GM04503 (cell line): ENCODE results near the gene LRGUK.
A peak's percentile ranks its signal among the peaks of the same experiment; 100 is the strongest.
"Not testable (repeated sequence)": the region's sequence is repeated elsewhere in the genome, so short reads cannot be mapped to it uniquely, and the experiment has no call there.

Experiments
- DNase-seq: peaks from one replicate; pipeline ENCODE4 v3.0.0-alpha.2; 2012; ENCODE audit warnings: low read depth

The LRGUK gene

GRCh38 chr7:134246761-134247160 lies 119.6 kb downstream of the LRGUK start:
- DNase-seq: no peak

DNA sequence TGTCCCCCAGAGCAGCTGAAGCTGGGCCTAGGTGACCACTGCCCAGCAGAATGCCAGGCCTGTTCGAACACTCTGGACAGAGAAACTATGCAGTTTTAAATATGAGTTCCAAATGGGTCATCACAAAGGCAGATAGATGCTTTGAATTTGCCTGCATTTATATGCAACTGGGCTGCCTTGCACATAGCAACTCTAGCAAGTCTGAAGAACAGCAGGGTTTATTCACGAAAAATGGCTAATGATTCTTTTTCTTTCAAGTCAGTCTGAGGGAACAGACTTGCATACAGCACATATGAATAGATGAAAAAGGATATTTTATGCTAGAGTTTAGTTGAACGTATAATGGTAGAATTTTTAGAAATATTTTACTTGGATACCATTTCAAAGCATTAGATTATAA lies 121.1 kb downstream of the LRGUK start:
- no peak for DNase-seq

- DNase-seq: no peak
Observed at GRCh38 chr7:134254311-134254710, 127.2 kb downstream of the LRGUK start.

- no peak for DNase-seq
Observed at GRCh38 chr7:134255814-134256213, 128.7 kb downstream of the LRGUK start.

GRCh38 chr7:134262322-134262721 lies 135.2 kb downstream of the LRGUK start:
- no peak for DNase-seq

DNA sequence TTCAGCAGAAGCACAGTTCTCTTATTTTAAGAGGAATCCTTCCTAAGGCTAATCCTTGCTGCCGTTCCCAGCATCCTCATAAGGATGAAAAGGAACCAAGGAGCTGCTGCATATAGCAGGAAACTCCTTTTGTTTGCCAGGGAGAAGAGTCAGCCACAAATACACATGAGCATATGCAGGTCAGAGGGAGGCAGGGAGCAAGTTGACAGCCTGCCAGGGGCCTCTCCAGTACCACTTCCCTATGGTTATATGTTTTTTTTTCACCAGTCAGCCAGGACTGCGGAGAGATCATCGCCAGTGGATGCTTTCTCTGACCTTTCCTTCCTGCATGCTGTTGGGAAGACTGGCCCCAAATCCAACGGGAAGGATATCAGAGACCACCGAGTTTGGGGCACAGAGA lies 149.8 kb downstream of the LRGUK start:
- DNase-seq: no peak

DNA sequence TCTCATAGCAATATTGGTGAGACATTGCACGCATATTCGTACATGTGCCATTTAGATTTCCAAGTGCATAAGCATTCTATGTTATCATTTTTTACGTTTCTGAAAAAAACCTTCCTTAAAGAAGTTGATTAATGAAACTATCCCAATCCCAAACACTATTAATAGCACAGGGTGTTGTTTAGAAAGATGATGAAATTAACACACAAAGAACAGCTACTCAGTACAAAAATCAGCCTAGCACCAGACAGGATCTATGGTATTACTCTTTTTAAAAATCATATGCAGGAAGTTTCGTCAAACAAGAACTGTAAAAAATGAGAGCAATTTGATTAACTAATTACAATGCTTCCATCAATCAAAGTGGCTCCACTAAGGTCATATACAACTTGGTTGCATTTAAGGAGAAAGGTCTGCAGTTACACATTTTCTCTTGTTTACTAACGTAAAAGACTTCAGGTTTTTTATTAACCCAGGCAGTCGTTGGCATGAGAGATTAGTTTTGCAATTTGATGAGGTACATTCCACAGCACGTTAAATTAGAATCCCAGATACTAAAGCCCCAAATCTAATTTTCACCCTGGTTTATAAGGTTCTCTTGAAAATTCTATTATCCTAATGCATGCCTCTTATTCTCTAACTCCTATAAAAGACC lies 151.5 kb downstream of the LRGUK start:
- DNase-seq: no peak

DNA sequence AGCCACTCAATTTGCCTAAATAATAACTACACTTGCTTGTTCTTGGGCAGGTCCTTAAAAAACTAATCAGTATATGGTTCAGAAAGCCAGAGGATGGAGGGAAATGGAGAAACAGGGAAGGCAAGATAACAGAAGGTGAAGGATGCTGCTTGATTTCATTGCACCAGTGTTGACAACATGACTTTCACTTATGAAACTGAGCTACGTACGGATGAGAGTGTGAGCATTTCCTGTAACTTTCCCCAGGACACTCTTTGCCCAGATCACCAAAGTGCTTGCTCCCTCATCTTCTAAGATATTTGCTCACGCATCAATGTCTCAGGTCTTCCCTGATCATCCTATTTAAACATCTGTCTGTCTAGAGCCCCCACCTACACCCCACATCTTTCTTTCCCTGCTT lies 152.2 kb downstream of the LRGUK start:
- no peak for DNase-seq

- no peak for DNase-seq
Observed at GRCh38 chr7:134279898-134280297, 152.8 kb downstream of the LRGUK start.

GRCh38 chr7:134280508-134280907 lies 153.4 kb downstream of the LRGUK start:
- no peak for DNase-seq

- DNase-seq: no peak
Observed at GRCh38 chr7:134284011-134284410, 156.9 kb downstream of the LRGUK start.

DNA sequence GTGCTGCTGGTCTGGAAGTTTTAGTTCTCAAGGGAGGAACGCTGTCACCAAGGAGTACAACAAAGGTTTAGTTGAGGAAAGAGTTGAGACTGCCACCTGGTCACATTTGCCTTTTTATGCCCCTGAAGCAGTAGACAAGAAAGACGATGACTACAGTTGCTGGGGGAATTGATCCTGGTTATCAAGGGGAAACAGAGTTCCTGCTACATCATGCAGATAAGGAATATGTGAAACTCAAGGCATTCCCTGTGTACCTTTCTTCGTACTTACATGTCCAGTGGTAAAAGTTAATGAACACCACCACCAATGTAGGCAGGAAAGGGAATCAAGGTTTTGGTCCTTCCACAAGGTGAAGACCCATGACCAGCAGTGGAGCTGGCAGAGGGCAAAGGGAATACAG lies 157.8 kb downstream of the LRGUK start:
- DNase-seq: no peak

DNA sequence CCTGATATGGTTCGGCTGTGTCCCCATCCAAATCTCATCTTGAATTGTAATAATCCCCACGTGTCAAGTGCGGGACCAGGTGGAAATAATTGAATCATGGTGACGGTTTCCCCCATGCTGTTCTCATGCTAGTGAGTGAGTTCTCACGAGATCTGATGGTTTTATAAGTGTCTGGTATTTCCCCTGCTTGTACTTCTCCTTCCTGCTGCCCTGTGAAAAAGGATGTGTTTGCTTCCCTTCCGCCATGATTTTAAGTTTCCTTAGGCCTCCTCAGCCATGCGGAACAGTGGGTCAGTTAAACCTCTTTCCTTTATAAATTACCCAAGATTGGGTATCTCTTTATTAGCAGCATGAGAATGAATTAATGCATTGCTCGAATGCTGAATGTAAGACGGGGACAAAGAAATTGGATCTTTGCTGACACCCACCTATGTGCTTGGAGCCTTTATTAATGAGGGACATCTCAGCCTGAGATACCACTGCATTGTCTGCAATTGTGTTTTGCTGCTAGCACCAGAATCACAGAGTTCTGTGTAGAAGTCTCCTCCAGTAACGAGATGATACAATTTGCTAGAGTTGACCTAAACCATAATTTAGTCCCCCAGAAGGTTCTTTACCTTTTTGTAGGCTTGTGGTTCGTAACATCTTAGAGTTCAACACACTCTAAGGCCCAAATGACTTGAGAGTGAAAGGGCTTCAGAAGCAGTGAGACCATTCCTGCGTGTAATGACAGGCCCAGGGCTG lies 160.9 kb downstream of the LRGUK start:
- no peak for DNase-seq

- peak; percentile 28 for DNase-seq
Observed at GRCh38 chr7:134289423-134289822, 162.3 kb downstream of the LRGUK start.

DNA sequence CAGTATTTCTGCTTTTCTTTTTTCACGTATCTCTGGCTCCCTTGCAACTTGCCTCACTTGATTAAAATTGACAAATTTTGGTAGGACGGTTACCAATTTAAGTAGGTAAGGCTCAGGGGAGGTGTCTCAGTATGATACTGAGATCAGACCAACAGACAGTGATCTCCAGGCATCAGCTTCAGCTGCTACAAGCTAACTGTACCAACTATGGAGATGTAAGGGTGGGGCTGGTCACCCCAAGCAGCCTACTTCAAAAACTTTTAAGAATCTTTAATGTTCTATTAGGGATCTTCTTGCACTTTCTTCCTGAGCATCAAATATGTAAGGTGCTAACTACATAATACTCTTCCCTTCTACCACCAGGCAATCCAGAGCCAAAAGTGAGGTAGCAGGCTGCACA lies 162.7 kb downstream of the LRGUK start:
- no peak for DNase-seq

DNA sequence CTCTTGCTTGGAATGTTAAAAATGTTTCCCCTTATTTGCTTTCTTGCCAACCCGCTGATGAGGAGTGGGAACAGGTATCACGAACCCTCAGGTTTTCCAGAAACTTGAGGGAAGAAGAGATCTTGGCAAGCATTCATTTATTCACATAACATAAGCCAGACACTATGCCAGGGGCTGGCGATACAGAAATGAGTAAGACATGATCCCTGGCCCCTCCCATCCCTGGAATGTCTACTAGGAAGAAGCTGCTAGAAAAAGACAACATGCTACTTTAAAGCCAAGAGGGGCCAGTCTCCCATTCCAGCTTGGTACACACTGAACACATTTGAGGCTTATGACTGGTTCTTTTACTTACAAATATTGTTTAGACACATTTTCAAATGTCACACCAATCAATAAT lies 163.1 kb downstream of the LRGUK start:
- peak; percentile 10 for DNase-seq

DNA sequence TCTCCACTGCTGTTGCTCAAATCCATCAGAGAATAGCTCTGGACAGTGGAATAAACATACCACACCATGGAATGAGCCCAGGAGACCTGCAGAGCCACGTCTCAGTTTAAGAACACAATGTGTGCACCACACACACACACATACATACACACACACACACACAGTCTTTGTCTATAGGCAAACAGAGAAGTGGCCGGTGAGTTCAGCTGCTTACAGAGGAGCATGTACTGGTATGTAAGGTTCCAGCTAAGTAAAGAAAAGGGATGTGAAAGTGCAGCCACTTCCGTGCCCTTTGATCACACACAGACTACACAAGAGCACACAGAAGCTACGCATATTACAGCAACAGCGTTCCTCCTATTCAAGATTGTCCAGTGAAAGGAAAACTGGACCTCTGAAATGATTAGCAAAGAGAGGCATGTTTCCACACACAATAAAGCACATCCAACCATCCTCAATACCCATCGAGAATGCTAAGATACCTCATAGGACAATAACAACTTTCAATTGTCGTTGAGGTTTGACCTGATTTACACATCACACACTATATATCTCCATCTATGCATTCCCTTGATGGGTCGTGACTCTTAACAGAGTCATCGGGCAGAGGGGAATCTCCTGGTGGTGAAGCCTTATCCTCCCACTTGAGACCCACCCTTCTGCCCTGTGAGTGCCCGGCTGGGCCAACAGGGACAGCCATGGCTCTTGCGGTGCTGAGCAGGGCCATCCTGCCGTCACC lies 166.0 kb downstream of the LRGUK start:
- DNase-seq: no peak

GRCh38 chr7:134295982-134296381 lies 168.8 kb downstream of the LRGUK start:
- DNase-seq: not testable (repeated sequence)

DNA sequence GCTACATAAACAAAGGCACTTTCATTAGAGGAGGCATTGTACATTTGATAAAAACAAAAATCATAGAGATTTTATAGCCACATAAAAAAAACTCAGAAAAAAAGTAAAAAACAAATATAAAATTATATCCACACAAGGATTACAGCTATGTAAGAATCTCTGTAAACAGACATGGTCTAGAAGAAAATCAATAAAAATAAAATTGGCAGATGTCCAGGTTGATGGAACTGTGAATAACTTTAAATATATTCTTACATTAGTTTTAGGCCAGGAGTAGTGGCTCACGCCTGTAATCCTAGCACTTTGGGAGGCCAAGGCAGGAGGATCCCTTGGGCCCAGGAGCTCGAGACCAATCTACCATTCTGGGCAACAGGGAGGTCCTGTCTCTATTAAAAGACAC lies 170.3 kb downstream of the LRGUK start:
- no peak for DNase-seq

DNA sequence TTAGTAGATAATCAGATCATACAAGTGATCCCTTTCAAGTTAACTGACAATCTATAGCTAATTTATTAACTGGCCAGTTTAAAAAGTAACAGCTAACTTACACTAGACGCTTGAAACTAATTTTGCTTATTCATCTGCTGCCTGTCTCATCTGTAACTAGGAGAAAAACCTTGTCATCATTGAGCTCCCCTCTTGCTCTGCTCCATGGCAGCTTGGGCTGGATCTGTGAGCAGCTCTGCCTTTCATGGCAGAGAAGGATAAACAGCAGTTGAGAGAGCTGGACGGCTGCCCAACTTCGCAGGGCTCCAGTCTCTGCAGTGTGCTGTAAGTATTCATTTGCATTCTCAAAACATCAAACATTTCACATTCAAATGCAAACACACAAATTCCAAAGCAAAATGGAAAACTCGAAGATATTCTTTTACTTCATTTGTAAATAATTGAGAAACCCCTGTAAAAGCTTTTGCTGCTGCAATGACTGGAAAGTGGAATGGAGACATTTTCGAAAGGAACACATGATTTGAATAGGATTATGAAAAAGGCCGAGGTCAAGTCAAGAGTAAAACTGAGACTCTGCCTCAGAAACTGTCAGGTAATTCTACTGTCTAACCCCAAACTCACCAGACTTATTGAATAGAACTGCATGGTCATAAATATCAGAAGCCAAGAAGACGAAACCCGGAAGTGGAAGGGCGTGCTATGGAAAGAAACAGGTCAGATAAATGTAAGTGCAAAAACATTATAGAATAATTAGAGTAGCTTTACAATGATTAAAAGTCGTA lies 172.0 kb downstream of the LRGUK start:
- DNase-seq: no peak

GRCh38 chr7:134300988-134301387 lies 173.8 kb downstream of the LRGUK start:
- no peak for DNase-seq

DNA sequence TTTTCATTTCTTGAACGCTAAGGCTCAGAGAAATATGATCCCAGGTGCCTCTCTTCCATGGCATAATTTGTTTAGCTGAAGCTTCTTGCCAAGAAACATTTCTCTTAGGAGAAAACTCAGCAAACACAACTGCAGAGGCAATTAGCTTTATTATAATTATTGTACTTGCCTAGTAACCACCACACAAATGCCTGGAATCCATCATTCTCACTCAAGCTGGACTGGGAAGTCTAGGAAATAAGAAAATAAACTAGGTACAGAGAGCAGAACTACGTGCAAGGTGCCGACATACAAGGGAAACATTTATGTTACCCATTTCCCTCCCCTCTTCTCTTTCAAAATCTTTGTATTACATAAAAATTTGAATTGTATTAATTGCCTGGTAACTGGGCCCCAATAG lies 174.5 kb downstream of the LRGUK start:
- no peak for DNase-seq
